Keratinocyte (primary cell): ENCODE data around the gene CYP3A4.
"Not testable (repeated sequence)": the region's sequence is repeated elsewhere in the genome, so short reads cannot be mapped to it uniquely, and the experiment has no call there.

Source experiments
- CTCF ChIP-seq, 3 experiments: IDR thresholded peaks in 1 of 3; conservative IDR thresholded peaks in 1 of 3; optimal IDR thresholded peaks in 1 of 3; 2 replicates in 2 of 3; 3 replicates in 1 of 3; pipeline versions ENCODE3 to v1.5.1; 2011; ENCODE audit warnings: low read length in 3 of 3, mild to moderate bottlenecking in 3 of 3, moderate library complexity in 2 of 3, control low read depth in 1 of 3, inconsistent platforms in 1 of 3; ENCODE audit not compliant: insufficient read depth in 2 of 3; ENCODE audit errors: extremely low read depth in 1 of 3
- EZH2 ChIP-seq: IDR thresholded peaks from one replicate; pipeline ENCODE4 v1.6.1; 2012; ENCODE audit warnings: inconsistent platforms, mild to moderate bottlenecking, low read length, moderate library complexity

DNA sequence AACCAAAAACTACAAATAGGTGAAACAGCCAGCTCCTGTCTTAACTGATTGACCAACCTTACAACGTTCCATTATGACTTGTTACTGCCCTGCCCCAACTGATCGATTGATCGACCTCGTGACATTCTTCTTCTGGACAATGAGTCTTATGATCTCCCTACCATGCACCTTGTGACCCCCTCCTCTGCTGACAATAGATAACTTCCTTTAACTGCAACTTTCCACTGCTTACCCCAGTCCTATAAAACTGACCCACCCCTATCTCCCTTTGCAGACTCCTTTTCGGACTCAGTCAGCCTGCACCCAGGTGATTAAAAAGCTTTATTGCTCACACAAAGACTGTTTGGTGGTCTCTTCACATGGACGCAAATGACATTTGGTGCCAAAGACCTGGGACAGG, 60.8 kb downstream of the CYP3A4 start:
- TF ChIP-seq CTCF (optimal IDR thresholded peaks at IDR 0.05 in 1 of 3, IDR thresholded peaks at IDR 0.05 in 1 of 3, conservative IDR thresholded peaks at IDR 0.05 in 1 of 3; ENCODE audit: extremely low read depth in 1 of 3, insufficient read depth in 2 of 3, low read length in 3 of 3); EZH2: not testable (repeated sequence)
